Body of pancreas (tissue), 4 donors: ENCODE results near the gene FUCA2.

Source experiments
- POLR2A ChIP-seq, 3 donors: fragments of 450-650 bp; IDR thresholded peaks; one replicate each; pipeline ENCODE4 v1.6.1; 2016; ENCODE audit warnings: antibody characterized with exemption in 3 of 3, mild to moderate bottlenecking in 2 of 3
- TF ChIP-seq, protein P1 (sequence below), 7 experiments: fragments of 450-650 bp in 4 of 7; fragments of 200-600 bp in 3 of 7; sonication (generic) in 3 of 7; IDR thresholded peaks; one replicate each; pipeline ENCODE4 v1.5.1; 2016 to 2019; ENCODE audit warnings: antibody characterized with exemption in 7 of 7

DNA sequence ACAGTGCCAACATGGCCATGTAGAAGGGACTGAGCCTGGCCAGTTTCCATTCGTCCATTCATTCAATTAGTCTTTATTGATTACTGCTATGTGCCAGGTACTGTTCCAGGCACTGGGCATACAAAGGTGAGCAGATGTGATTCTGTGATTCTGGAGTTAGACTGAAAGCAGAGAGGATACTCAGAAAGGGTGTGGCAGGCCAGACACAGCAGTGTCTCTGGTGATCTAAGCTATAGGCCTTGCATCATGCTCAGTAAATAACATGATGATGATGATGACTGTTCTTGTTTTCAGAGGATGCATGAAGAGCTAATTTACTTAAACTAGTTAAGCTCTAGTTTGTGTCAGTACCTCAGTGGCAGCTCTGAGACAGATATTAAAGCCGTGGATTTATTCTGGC, 31.4 kb upstream of the FUCA2 start:
- TF ChIP-seq, protein P1, sequence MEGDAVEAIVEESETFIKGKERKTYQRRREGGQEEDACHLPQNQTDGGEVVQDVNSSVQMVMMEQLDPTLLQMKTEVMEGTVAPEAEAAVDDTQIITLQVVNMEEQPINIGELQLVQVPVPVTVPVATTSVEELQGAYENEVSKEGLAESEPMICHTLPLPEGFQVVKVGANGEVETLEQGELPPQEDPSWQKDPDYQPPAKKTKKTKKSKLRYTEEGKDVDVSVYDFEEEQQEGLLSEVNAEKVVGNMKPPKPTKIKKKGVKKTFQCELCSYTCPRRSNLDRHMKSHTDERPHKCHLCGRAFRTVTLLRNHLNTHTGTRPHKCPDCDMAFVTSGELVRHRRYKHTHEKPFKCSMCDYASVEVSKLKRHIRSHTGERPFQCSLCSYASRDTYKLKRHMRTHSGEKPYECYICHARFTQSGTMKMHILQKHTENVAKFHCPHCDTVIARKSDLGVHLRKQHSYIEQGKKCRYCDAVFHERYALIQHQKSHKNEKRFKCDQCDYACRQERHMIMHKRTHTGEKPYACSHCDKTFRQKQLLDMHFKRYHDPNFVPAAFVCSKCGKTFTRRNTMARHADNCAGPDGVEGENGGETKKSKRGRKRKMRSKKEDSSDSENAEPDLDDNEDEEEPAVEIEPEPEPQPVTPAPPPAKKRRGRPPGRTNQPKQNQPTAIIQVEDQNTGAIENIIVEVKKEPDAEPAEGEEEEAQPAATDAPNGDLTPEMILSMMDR (IDR thresholded peaks at IDR 0.05) = no peak
- no peak for TF ChIP-seq POLR2A (IDR thresholded peaks at IDR 0.05)
